SK-N-SH treated with all-trans-retinoic acid at 6 μM for 48 hours (cell line): Measurements from ENCODE around the gene GNPAT.

Source experiments
- ARNTL ChIP-seq: fragments of 450-650 bp; formaldehyde crosslinking; IDR thresholded peaks from 2 replicates; pipeline ENCODE4 v1.5.0; 2020; ENCODE audit warnings: low read depth, mild to moderate bottlenecking, moderate library complexity, borderline replicate concordance
- RARB ChIP-seq: fragments of 250-450 bp; sonication (Bioruptor Pico); IDR thresholded peaks from 2 replicates; pipeline ENCODE4 v1.8.0; 2021; ENCODE audit warnings: mild to moderate bottlenecking, moderate library complexity
- TCF4 ChIP-seq: fragments of 250-450 bp; sonication (Bioruptor Pico); IDR thresholded peaks from 2 replicates; pipeline ENCODE4 v1.8.0; 2021; ENCODE audit warnings: mild to moderate bottlenecking, moderate library complexity, borderline replicate concordance
- ZFP30 ChIP-seq: fragments of 450-650 bp; formaldehyde crosslinking; IDR thresholded peaks from 2 replicates; pipeline ENCODE4 v1.5.0; 2022; ENCODE audit warnings: mild to moderate bottlenecking, moderate library complexity
- ZNF565 ChIP-seq: fragments of 450-650 bp; formaldehyde crosslinking; conservative IDR thresholded peaks from 2 replicates; pipeline ENCODE4 v1.5.0; 2020; ENCODE audit warnings: low read depth, mild to moderate bottlenecking, moderate library complexity
- TF ChIP-seq, protein P1 (sequence below): fragments of 250-450 bp; sonication (Bioruptor Pico); IDR thresholded peaks from 2 replicates; pipeline ENCODE4 v1.8.0; 2020; ENCODE audit warnings: mild to moderate bottlenecking, moderate library complexity, borderline replicate concordance

DNA sequence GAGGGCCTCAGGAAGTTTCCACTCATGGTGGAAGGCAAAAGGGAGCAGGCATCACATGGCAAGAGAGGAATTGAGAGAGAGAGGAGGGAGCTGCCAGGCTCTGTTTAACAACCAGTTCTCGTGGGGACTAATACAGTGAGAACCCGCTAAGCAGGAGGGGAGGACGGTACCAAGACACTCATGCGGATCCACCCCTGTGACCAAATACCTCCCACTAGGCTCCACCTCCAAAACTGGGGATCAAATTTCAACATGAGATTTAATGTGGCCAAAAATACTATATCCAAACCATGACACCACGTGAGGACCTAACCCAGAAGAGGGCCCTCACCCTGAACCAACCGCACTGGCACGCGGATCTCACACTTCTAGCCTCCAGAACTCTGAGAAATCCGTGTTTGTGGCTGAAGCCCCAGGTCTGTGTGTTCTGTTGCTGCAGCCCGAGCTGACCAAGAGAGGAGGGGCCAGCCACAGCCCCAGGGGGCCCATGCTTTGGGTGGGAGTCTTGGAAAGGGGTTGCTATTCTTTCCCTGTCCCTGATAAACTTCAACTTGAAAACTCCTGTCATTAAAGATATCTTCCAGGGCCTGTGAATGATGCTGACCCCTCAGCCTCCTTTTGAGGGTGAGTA is 47.2 kb upstream of the GNPAT start:
- no peak for TF ChIP-seq ZFP30 (CRISPR knock-in tag)
- TF ChIP-seq ZNF565 (CRISPR knock-in tag) = no peak
- no peak for TF ChIP-seq RARB (CRISPR knock-in tag)
- TF ChIP-seq, protein P1, sequence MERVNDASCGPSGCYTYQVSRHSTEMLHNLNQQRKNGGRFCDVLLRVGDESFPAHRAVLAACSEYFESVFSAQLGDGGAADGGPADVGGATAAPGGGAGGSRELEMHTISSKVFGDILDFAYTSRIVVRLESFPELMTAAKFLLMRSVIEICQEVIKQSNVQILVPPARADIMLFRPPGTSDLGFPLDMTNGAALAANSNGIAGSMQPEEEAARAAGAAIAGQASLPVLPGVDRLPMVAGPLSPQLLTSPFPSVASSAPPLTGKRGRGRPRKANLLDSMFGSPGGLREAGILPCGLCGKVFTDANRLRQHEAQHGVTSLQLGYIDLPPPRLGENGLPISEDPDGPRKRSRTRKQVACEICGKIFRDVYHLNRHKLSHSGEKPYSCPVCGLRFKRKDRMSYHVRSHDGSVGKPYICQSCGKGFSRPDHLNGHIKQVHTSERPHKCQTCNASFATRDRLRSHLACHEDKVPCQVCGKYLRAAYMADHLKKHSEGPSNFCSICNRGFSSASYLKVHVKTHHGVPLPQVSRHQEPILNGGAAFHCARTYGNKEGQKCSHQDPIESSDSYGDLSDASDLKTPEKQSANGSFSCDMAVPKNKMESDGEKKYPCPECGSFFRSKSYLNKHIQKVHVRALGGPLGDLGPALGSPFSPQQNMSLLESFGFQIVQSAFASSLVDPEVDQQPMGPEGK (CRISPR knock-in tag) = no peak
- TF ChIP-seq TCF4 (CRISPR knock-in tag) = no peak
- no peak for TF ChIP-seq ARNTL (CRISPR knock-in tag)
